Psoas muscle (tissue), 8 donors: Measurements from ENCODE around the gene ATRX. TPM values are rescaled to one million over a fixed set of nuclear protein-coding genes. Genes with fewer than 3 reads are reported as not detected.
A peak's percentile ranks its signal among the peaks of the same experiment; 100 is the strongest.
"Not testable (repeated sequence)": the region's sequence is repeated elsewhere in the genome, so short reads cannot be mapped to it uniquely, and the experiment has no call there.

Experiments used
- ATAC-seq, 4 donors: fragments of 200-7000 bp; cut with Tn5 transposase; one replicate each; pipeline ENCODE4 v1.9.1; 2020; ENCODE audit warnings: moderate library complexity in 3 of 4, mild to moderate bottlenecking in 2 of 4
- DNase-seq, 2 donors: peaks; one replicate each; pipeline ENCODE4 v3.0.0-alpha.2; 2020
- H3K27ac ChIP-seq: fragments of 200-600 bp; one replicate; pipeline ENCODE4 v1.8.0; 2022
- H3K27me3 ChIP-seq, 3 donors: fragments of 200-600 bp in 1 of 3; one replicate each; pipeline versions ENCODE4 v1.6.1 to v1.8.0; 2013 to 2022; ENCODE audit warnings: low read length in 2 of 3, mild to moderate bottlenecking in 2 of 3, moderate library complexity in 1 of 3; ENCODE audit not compliant: insufficient read depth in 3 of 3
- H3K36me3 ChIP-seq, 2 donors: fragments of 200-600 bp in 1 of 2; one replicate each; pipeline versions ENCODE4 v1.6.1 to v1.8.0; 2013 to 2022; ENCODE audit warnings: low read depth in 1 of 2, mild to moderate bottlenecking in 1 of 2, moderate library complexity in 1 of 2; ENCODE audit not compliant: insufficient read depth in 1 of 2
- H3K4me1 ChIP-seq: fragments of 200-600 bp; one replicate; pipeline ENCODE4 v1.8.0; 2022
- H3K4me3 ChIP-seq: fragments of 200-600 bp; one replicate; pipeline ENCODE4 v1.8.0; 2022; ENCODE audit warnings: mild to moderate bottlenecking
- H3K9me3 ChIP-seq: fragments of 200-600 bp; one replicate; pipeline ENCODE4 v1.8.0; 2022
- WGBS, 3 donors: extraction: QIAGEN DNeasy Blood & Tissue Kit; methylation state at CpG; one replicate each; pipeline versions ENCODE4 v1.1.6 to v1.1.7; 2013; 5-methylcytosine and 5-hydroxymethylcytosine counted together
- intact Hi-C, 2 donors: fragments of 100-400 bp; cut with DNase I; formaldehyde crosslinking; loops; one replicate each; pipeline versions ENCODE4 v1.11.0 to v1.14.2; 2022
- long read RNA-seq, 2 donors: library from polyadenylated mRNA; unstranded; transcript quantifications; one replicate each; pipeline ENCODE4 v2.0.0, GENCODE V29; 2021
- polyA plus RNA-seq, 3 donors: library from polyadenylated mRNA; stranded (reverse); fragments of 200-250 nt; gene quantifications; one replicate each; pipeline ENCODE4 v1.2.3, GENCODE V29; 2013
- total RNA-seq, 4 donors: library from RNA; stranded (reverse); fragmentation: NEBNext Ultra II Directional in 2 of 4; extraction: Animal tissue kit (Norgen Biotek cat#: 25700) in 2 of 4; gene quantifications; one replicate each; pipeline versions ENCODE4 v1.2.1 to v1.2.4, GENCODE V29; 2021 to 2023
- TF ChIP-seq, protein P1 (sequence below): fragments of 200-600 bp; IDR thresholded peaks from one replicate; pipeline ENCODE4 v1.8.0; 2022; ENCODE audit warnings: antibody characterized with exemption
- donor health status: healthy with polysubstance abuse.
- donor health status: DM: no; HTN: no; CAD: no; lungs with moderate emphysema.
- donor health status: Bipolar disorder and iron deficiency.
- donor health status: healthy.
- donor health status: DM: yes; HTN: yes; CAD: no.
- donor health status: DM: no; HTN: no; CAD: no.
- donor health status: DM: no; HTN: no; CAD: no.
- donor health status: DM: yes; HTN: yes; CAD: no.

ATRX gene, protein sequence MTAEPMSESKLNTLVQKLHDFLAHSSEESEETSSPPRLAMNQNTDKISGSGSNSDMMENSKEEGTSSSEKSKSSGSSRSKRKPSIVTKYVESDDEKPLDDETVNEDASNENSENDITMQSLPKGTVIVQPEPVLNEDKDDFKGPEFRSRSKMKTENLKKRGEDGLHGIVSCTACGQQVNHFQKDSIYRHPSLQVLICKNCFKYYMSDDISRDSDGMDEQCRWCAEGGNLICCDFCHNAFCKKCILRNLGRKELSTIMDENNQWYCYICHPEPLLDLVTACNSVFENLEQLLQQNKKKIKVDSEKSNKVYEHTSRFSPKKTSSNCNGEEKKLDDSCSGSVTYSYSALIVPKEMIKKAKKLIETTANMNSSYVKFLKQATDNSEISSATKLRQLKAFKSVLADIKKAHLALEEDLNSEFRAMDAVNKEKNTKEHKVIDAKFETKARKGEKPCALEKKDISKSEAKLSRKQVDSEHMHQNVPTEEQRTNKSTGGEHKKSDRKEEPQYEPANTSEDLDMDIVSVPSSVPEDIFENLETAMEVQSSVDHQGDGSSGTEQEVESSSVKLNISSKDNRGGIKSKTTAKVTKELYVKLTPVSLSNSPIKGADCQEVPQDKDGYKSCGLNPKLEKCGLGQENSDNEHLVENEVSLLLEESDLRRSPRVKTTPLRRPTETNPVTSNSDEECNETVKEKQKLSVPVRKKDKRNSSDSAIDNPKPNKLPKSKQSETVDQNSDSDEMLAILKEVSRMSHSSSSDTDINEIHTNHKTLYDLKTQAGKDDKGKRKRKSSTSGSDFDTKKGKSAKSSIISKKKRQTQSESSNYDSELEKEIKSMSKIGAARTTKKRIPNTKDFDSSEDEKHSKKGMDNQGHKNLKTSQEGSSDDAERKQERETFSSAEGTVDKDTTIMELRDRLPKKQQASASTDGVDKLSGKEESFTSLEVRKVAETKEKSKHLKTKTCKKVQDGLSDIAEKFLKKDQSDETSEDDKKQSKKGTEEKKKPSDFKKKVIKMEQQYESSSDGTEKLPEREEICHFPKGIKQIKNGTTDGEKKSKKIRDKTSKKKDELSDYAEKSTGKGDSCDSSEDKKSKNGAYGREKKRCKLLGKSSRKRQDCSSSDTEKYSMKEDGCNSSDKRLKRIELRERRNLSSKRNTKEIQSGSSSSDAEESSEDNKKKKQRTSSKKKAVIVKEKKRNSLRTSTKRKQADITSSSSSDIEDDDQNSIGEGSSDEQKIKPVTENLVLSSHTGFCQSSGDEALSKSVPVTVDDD (N-terminal part only)
- total RNA-seq (10 to 100 TPM; 45.8 to 68.6 (median 64.1) TPM), polyA plus RNA-seq (10 to 100 TPM in 1 of 3 donors, 1 to 10 TPM in 2; 8.0 to 24.8 (median 8.5) TPM)
- long read RNA-seq, donor 1, partial matches to known transcripts: 42 of 55 reads
- long read RNA-seq, donor 1, other reads (novel, unspliced or antisense): 10 of 55 reads
- long read RNA-seq, donor 2, partial matches to known transcripts: 43 of 62 reads
- long read RNA-seq, donor 2, other reads (novel, unspliced or antisense): 15 of 62 reads

DNA sequence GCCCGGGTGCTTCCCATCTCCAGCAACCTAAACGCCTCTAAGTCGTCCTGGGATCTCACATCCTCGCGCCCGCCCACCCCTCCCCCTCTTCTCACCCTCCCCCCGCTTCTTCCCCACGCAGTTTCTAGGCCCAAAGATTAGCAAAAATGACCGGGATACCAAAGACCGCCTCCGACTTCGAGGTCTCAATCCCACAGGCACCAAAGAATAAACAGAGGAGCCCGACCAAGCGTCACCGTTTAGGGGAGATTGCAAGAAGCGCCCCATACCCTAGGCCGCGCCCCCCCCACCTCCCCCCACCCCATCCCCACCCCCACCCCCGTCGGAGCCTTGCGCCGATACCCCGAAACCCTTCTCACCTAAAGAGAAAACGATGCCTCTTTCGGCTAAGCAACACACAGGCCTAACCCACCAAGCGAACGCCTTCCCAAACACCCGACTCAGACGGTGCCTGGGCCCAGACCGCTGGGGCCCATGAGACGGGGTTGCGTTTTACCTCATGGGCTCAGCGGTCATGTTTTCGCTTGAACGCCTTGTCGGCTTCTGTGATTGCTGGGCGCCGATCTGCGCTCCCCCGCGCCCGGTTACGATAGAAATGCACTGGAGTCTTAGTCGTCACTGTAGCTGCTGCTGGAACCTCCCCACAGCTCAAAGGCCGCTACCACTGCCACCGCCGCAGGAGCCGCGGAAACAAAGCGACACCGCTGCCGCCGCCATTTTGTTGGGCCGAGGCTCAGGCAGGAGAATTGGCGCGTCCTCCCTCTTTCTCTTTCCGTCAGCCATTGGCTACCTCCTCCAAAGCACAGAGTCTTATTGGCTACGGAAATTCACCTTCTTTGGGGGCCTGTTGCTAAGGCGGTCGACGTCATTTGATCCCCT, at the start of gene ATRX:
ATRX (minus strand) TSS at position 731 of the 879 bp plus-strand sequence; CDS start at position 516, 215 bp downstream.
- peak; percentile 92 to 96 (median 94) for ATAC-seq
- whole genome bisulfite sequencing, 3 donors: 0 to 34% (median 1%) methylated on average over 32 to 60 of the region's 61 CpGs
- no peaks in the 10 kb centered on the region for H3K27me3 ChIP-seq

GRCh38 chrX:77831544-77831943, 45.5 kb upstream of the ATRX start:
- H3K4me1 ChIP-seq, H3K27ac ChIP-seq, ATAC-seq, H3K4me3 ChIP-seq, DNase-seq, H3K9me3 ChIP-seq, H3K27me3 ChIP-seq, intact Hi-C loops: not testable (repeated sequence)
- WGBS, 3 donors: 84 to 96% (median 94%) methylated on average over 5 of the region's 5 CpGs
- H3K36me3 ChIP-seq: peaks cover 0 to 15% of the 10 kb centered on the region in 2 donors

More for the DNA sequence above, at the start of gene ATRX:
- H3K4me1 ChIP-seq: no peaks in the 10 kb centered on the region
- H3K27ac ChIP-seq: peak within 1 kb of the TSS; percentile 87
- TF ChIP-seq, protein P1, sequence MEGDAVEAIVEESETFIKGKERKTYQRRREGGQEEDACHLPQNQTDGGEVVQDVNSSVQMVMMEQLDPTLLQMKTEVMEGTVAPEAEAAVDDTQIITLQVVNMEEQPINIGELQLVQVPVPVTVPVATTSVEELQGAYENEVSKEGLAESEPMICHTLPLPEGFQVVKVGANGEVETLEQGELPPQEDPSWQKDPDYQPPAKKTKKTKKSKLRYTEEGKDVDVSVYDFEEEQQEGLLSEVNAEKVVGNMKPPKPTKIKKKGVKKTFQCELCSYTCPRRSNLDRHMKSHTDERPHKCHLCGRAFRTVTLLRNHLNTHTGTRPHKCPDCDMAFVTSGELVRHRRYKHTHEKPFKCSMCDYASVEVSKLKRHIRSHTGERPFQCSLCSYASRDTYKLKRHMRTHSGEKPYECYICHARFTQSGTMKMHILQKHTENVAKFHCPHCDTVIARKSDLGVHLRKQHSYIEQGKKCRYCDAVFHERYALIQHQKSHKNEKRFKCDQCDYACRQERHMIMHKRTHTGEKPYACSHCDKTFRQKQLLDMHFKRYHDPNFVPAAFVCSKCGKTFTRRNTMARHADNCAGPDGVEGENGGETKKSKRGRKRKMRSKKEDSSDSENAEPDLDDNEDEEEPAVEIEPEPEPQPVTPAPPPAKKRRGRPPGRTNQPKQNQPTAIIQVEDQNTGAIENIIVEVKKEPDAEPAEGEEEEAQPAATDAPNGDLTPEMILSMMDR: no peak
- H3K9me3 ChIP-seq: no peaks in the 10 kb centered on the region
- peak within 1 kb of the TSS; percentile 80 for H3K4me3 ChIP-seq
- intact Hi-C loops: no loop called here
- no peaks in the 10 kb centered on the region for H3K36me3 ChIP-seq
- DNase-seq: peak; percentile 60 to 80

GRCh38 chrX:77821989-77822388, 36.0 kb upstream of the ATRX start:
- H3K27me3 ChIP-seq, DNase-seq, ATAC-seq, H3K27ac ChIP-seq, H3K36me3 ChIP-seq, H3K4me3 ChIP-seq, intact Hi-C loops, H3K9me3 ChIP-seq, H3K4me1 ChIP-seq: not testable (repeated sequence)
- WGBS, 3 donors: 76 to 100% (median 93%) methylated on average over 2 of the region's 2 CpGs

DNA sequence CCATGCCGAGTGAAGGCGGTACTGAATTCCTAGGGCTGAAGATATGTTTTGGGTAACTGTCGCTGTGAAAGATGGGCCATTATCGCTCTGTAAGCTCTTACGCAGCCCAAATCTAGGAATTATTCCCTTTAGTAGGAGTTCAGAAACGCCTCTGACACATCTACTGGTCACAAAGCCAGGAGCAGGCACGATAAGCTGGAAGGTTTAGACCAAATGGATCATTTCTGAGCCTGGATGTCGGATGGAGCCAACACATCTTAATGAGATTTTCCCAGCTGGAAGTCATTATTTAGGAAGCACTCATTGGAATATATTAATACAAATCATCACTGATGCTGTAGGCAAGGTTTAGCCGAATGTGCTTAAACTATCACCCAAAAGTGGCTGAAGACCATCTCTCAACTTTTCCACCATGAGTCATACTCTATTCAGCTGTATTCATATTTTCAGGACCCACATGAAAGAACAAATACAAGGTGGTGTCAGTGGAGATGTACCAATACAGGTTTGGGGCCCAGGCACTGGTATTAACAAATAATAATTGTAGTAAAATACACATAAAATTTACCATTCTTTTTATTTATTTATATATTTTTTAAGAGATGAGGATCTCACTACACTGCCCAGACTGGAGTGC, 34.2 kb upstream of the ATRX start:
- H3K4me3 ChIP-seq: no peak overlapping the region
- H3K36me3 ChIP-seq: no peaks in the 10 kb centered on the region
- ATAC-seq: no peak
- H3K27ac ChIP-seq: no peak overlapping the region
- TF ChIP-seq, protein P1: no peak
- no peaks in the 10 kb centered on the region for H3K27me3 ChIP-seq
- 79 to 87% (median 81%) methylated on average over 9 of the region's 9 CpGs for WGBS, 3 donors
- H3K4me1 ChIP-seq: no peaks in the 10 kb centered on the region
- no peak for DNase-seq
- H3K9me3 ChIP-seq: no peaks in the 10 kb centered on the region
- intact Hi-C loops: no loop called here
